Endothelial cell (in vitro differentiated cells): ENCODE results near the gene PHLPP2. TPM values are rescaled to one million over a fixed set of nuclear protein-coding genes. Genes with fewer than 3 reads are reported as not detected.
A peak's percentile ranks its signal among the peaks of the same experiment; 100 is the strongest.

ENCODE experiments used
- DNase-seq: peaks from one replicate; pipeline ENCODE4 v3.0.0; 2021; ENCODE audit warnings: low spot score
- H3K27ac Mint-ChIP-seq: one replicate; pipeline ENCODE4 v1.8.0; 2021; ENCODE audit warnings: mixed read lengths, inconsistent platforms; ENCODE audit not compliant: unreplicated experiment
- H3K27me3 Mint-ChIP-seq: one replicate; pipeline ENCODE4 v1.8.0; 2021; ENCODE audit warnings: mild to moderate bottlenecking, moderate library complexity, mixed read lengths, inconsistent platforms; ENCODE audit not compliant: unreplicated experiment
- H3K36me3 Mint-ChIP-seq: one replicate; pipeline ENCODE4 v1.8.0; 2021; ENCODE audit warnings: mild to moderate bottlenecking, low read depth, mixed read lengths, inconsistent platforms; ENCODE audit not compliant: unreplicated experiment
- H3K4me1 Mint-ChIP-seq: one replicate; pipeline ENCODE4 v1.8.0; 2021; ENCODE audit warnings: mild to moderate bottlenecking, mixed read lengths, inconsistent platforms; ENCODE audit not compliant: unreplicated experiment
- H3K4me3 Mint-ChIP-seq: one replicate; pipeline ENCODE4 v1.8.0; 2021; ENCODE audit warnings: mild to moderate bottlenecking, mixed read lengths, inconsistent platforms; ENCODE audit not compliant: unreplicated experiment
- H3K9me3 Mint-ChIP-seq: one replicate; pipeline ENCODE4 v1.8.0; 2021; ENCODE audit warnings: mixed read lengths, inconsistent platforms; ENCODE audit not compliant: unreplicated experiment
- CTCF ChIP-seq: fragments of 200-600 bp; sonication (generic); IDR thresholded peaks from one replicate; pipeline ENCODE4 v1.5.0; 2021; ENCODE audit warnings: antibody characterized with exemption; ENCODE audit not compliant: unreplicated experiment
- total RNA-seq: library from RNA; stranded (reverse); fragmentation: NEBNext Ultra II Directional; extraction: Animal tissue kit (Norgen Biotek cat#: 25700); gene quantifications from one replicate; pipeline ENCODE4 v1.2.1, GENCODE V29; 2021; ENCODE audit not compliant: unreplicated experiment

The PHLPP2 gene
- total RNA-seq, 1 donor from 2014 or later: 7.3 TPM

DNA sequence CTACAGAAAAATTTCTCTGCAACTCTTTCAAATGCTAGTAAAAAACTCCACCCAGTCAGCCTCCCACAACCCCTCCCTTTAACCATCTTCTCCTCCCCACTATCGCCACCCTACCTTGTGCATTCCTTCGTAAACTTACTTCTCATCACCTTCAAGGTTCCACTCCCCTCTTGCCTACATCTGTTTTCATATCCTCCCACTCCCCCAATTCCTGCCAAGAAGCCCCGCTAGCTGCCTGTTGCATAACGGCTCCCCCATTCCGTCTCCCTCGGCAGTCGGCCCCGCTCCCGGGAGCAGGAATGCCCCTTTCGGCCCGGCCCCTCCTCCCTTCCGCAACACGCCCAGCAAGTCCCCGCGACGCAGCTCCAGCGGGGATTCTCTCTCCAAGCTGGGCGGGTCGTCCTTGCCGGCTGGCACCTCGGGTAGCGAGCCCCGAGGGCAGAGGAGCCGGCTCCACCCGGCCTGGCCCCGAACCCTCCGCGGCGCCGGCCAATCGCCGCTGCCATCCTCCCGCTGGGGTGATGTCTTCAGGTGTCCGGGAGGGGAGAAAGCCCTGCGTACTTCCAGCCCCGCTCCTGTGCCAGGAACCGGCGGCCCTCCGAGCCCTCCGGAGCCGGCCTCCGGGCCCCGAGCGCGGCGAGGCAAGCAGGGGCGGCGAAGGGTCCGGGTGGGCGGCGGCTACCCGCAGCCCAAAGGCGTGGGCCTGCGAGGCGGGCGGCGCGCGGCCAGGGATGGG is 1.5 kb downstream of the PHLPP2 start:
- peak; percentile 63 for DNase-seq
- Mint-ChIP-seq H3K4me3 (peak overlapping the region; percentile 94), H3K27me3 (peaks cover 3% of the 10 kb centered on the region), H3K27ac (peak overlapping the region; percentile 42), H3K9me3 (no peaks in the 10 kb centered on the region), H3K36me3 (no peaks in the 10 kb centered on the region), H3K4me1 (peaks cover 12% of the 10 kb centered on the region)
- TF ChIP-seq CTCF: no peak

DNA sequence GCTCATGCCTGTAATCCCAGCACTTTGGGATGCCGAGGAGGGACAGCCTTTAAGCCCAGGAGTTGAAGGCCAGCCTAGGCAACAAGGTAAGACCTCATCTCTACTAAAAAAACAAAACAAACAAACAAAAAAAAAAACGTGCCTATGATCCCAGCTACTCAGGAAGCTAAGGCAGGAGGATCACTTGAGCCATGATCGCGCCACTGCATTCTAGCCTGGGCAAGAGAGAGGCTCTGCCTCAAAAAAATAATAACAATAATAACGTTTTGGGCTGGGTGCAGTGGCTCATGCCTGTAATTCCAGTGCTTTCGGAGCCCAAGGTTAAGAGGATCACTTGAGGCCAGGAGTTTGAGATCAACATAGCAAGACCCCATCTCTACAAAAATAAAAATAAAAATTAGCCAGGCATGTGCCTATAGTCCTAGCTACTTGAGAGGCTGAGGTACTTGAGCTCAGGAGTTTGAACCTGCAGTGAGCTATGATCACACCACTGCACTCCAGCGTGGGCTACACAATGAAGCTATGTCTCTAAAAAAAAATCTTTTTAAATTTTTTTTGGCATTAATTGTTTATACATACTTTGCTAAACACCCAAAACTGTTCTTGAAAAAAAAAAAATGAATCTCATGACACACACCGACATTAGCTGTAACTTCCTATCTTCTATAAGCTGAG is 3.3 kb downstream of the PHLPP2 start:
- peaks cover 3% of the 10 kb centered on the region for H3K27me3 Mint-ChIP-seq

GRCh38 chr16:71712501-71712900 is 12.0 kb downstream of the PHLPP2 start:
- H3K36me3 Mint-ChIP-seq: no peaks in the 10 kb centered on the region
- no peaks in the 10 kb centered on the region for H3K27me3 Mint-ChIP-seq
- H3K4me3 Mint-ChIP-seq: no peak overlapping the region
- DNase-seq: no peak
- H3K4me1 Mint-ChIP-seq: peaks cover 20% of the 10 kb centered on the region
- no peaks in the 10 kb centered on the region for H3K9me3 Mint-ChIP-seq
- H3K27ac Mint-ChIP-seq: no peak overlapping the region
- no peak for TF ChIP-seq CTCF

More for the DNA sequence above, 3.3 kb downstream of the PHLPP2 start:
- Mint-ChIP-seq H3K4me3 (no peak overlapping the region), H3K4me1 (peaks cover 6% of the 10 kb centered on the region), H3K9me3 (no peaks in the 10 kb centered on the region), H3K36me3 (no peaks in the 10 kb centered on the region), H3K27ac (no peak overlapping the region)
- TF ChIP-seq CTCF: no peak
- no peak for DNase-seq

DNA sequence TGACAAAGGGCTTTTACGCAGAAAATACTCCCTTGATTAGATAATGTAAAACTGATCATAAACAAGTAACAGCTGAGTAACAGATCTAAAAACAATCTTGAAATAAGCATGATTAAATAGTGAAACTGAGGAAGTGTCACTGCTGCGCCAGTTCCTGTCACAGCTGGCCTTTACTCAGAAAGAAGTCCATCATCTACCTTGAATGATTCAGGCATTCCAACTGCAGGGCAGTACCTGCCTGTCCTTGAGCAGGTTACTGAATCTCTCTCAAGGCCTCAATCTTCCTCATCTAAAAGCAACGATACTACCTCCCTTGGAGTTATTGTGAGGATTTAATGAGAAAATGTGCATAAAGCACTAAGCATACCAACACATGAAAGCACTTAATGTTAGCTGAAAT is 12.7 kb downstream of the PHLPP2 start:
- H3K4me3 Mint-ChIP-seq: no peak overlapping the region
- H3K4me1 Mint-ChIP-seq: peaks cover 25% of the 10 kb centered on the region
- no peak for TF ChIP-seq CTCF
- H3K9me3 Mint-ChIP-seq: no peaks in the 10 kb centered on the region
- no peaks in the 10 kb centered on the region for H3K36me3 Mint-ChIP-seq
- no peak for DNase-seq
- no peaks in the 10 kb centered on the region for H3K27me3 Mint-ChIP-seq
- no peak overlapping the region for H3K27ac Mint-ChIP-seq

GRCh38 chr16:71709229-71709781 is 15.2 kb downstream of the PHLPP2 start:
- H3K4me1 Mint-ChIP-seq: peaks cover 18% of the 10 kb centered on the region
- H3K36me3 Mint-ChIP-seq: no peaks in the 10 kb centered on the region
- TF ChIP-seq CTCF: no peak
- H3K9me3 Mint-ChIP-seq: no peaks in the 10 kb centered on the region
- no peak overlapping the region for H3K4me3 Mint-ChIP-seq
- no peak for DNase-seq
- H3K27ac Mint-ChIP-seq: no peak overlapping the region
- no peaks in the 10 kb centered on the region for H3K27me3 Mint-ChIP-seq
